Thyroid gland (tissue), 4 donors: ENCODE measurements around the gene LRPPRC.

ENCODE experiments used
- CTCF ChIP-seq, 6 experiments: fragments of 200-600 bp in 3 of 6; fragments of 450-650 bp in 3 of 6; sonication (generic) in 3 of 6; IDR thresholded peaks; one replicate each; pipeline ENCODE4 v1.5.1; 2016 to 2019; ENCODE audit warnings: antibody characterized with exemption in 6 of 6, mild to moderate bottlenecking in 2 of 6, inconsistent platforms in 1 of 6, moderate library complexity in 1 of 6
- POLR2A ChIP-seq, 2 donors: fragments of 450-650 bp; IDR thresholded peaks; one replicate each; pipeline ENCODE4 v1.6.1; 2017; ENCODE audit warnings: antibody characterized with exemption in 2 of 2, mild to moderate bottlenecking in 2 of 2, moderate library complexity in 1 of 2

- TF ChIP-seq POLR2A (IDR thresholded peaks at IDR 0.05) (no peak), CTCF (IDR thresholded peaks at IDR 0.05) (no peak)
Measured at GRCh38 chr2:43939695-43940256, 56.0 kb downstream of the LRPPRC start.
